PC-3 (cell line): ENCODE results near the gene MSMP.

Source experiments
- EZH2 ChIP-seq: fragments of 300-600 bp; sonication (generic); IDR thresholded peaks from one replicate; pipeline ENCODE4 v1.6.1; 2017; ENCODE audit warnings: antibody characterized with exemption, mild to moderate bottlenecking, low read length; ENCODE audit not compliant: unreplicated experiment
- EZH2phosphoT487 ChIP-seq: fragments of 300-600 bp; sonication (generic); IDR thresholded peaks from 2 replicates; pipeline ENCODE4 v1.6.1; 2018; ENCODE audit warnings: mild to moderate bottlenecking, antibody characterized with exemption, low read length, borderline replicate concordance
- TF ChIP-seq, protein P1 (sequence below): fragments of 300-600 bp; sonication (generic); conservative IDR thresholded peaks from 2 replicates; pipeline ENCODE4 v1.5.1; 2017; ENCODE audit warnings: antibody characterized with exemption, low read depth, mild to moderate bottlenecking, low read length

DNA sequence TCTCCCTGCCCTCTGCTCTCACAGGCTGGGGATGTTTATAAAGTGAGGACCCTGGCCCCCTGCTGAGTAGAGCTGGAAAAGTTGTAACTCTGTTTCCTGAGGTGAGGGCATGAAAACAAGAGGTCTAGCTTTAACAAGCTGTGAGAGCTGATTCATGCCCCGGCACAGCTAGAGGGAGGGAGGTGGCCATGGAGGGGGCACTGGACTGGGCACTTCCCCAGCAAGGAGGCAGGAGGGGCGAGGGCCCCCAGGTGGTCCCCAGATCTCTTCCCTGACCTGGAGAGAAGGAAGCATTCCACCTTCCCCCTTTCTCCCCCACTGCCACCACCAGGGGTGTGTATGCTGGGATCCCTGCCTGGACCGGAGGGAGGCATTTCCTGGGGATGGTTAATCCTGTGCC is at the start of gene MSMP:
- TF ChIP-seq EZH2phosphoT487 = no peak
- TF ChIP-seq, protein P1, sequence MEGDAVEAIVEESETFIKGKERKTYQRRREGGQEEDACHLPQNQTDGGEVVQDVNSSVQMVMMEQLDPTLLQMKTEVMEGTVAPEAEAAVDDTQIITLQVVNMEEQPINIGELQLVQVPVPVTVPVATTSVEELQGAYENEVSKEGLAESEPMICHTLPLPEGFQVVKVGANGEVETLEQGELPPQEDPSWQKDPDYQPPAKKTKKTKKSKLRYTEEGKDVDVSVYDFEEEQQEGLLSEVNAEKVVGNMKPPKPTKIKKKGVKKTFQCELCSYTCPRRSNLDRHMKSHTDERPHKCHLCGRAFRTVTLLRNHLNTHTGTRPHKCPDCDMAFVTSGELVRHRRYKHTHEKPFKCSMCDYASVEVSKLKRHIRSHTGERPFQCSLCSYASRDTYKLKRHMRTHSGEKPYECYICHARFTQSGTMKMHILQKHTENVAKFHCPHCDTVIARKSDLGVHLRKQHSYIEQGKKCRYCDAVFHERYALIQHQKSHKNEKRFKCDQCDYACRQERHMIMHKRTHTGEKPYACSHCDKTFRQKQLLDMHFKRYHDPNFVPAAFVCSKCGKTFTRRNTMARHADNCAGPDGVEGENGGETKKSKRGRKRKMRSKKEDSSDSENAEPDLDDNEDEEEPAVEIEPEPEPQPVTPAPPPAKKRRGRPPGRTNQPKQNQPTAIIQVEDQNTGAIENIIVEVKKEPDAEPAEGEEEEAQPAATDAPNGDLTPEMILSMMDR = no peak
- no peak for TF ChIP-seq EZH2
